ENCODE results near the gene BCAR1. TPM values are rescaled to one million over a fixed set of nuclear protein-coding genes. Genes with fewer than 3 reads are reported as not detected.

Gene BCAR1
- total RNA-seq = 125 and 136 TPM in 2 replicates

- no peak for DNase-seq (ENCODE audit: low read depth)
- peak within 1 kb of the TSS; percentile 96 for H3K4me3 ChIP-seq (ENCODE audit: low read depth, low read length)
- TF ChIP-seq CTCF (conservative IDR thresholded peaks at IDR 0.05; ENCODE audit: low read depth, low read length) = no peak
Measured at GRCh38 chr16:75251280-75252048, at the start of gene BCAR1. TSS of gene BCAR1 (minus strand) at chr16:75251624. CDS start at chr16:75251482, 142 bp downstream.

- no peak for DNase-seq (ENCODE audit: low read depth)
- H3K4me3 ChIP-seq (ENCODE audit: low read depth, low read length) = no peak overlapping the region
- no peak for TF ChIP-seq CTCF (conservative IDR thresholded peaks at IDR 0.05; ENCODE audit: low read depth, low read length)
Measured at GRCh38 chr16:75298267-75298666, 46.8 kb upstream of the BCAR1 start.

- no peak for TF ChIP-seq CTCF (conservative IDR thresholded peaks at IDR 0.05; ENCODE audit: low read depth, low read length)
- no peak for DNase-seq (ENCODE audit: low read depth)
- H3K4me3 ChIP-seq (ENCODE audit: low read depth, low read length) = no peak overlapping the region
Measured at GRCh38 chr16:75296606-75297005, 45.2 kb upstream of the BCAR1 start.

GRCh38 chr16:75294773-75295459, 43.5 kb upstream of the BCAR1 start:
- TF ChIP-seq CTCF (conservative IDR thresholded peaks at IDR 0.05; ENCODE audit: low read depth, low read length) = no peak
- DNase-seq (ENCODE audit: low read depth) = no peak
- H3K4me3 ChIP-seq (ENCODE audit: low read depth, low read length) = no peak overlapping the region

GRCh38 chr16:75293772-75294171, 42.3 kb upstream of the BCAR1 start:
- no peak for DNase-seq (ENCODE audit: low read depth)
- no peak overlapping the region for H3K4me3 ChIP-seq (ENCODE audit: low read depth, low read length)
- TF ChIP-seq CTCF (conservative IDR thresholded peaks at IDR 0.05; ENCODE audit: low read depth, low read length) = no peak

- no peak for TF ChIP-seq CTCF (conservative IDR thresholded peaks at IDR 0.05; ENCODE audit: low read depth, low read length)
- DNase-seq (ENCODE audit: low read depth) = no peak
- H3K4me3 ChIP-seq (ENCODE audit: low read depth, low read length) = no peak overlapping the region
Measured at GRCh38 chr16:75293173-75293572, 41.7 kb upstream of the BCAR1 start.
